Prostate gland (tissue), 2 donors: ENCODE measurements around the gene CELSR2. TPM values are rescaled to one million over a fixed set of nuclear protein-coding genes. Genes with fewer than 3 reads are reported as not detected.

Experiments used
- DNase-seq: peaks from one replicate; pipeline ENCODE4 v3.0.0-alpha.2; 2019; ENCODE audit warnings: low spot score
- H3K27ac ChIP-seq, 2 donors: fragments of 200-600 bp; sonication (generic); 2 replicates each; pipeline ENCODE4 v1.5.1; 2017 to 2019
- H3K27me3 ChIP-seq: fragments of 200-600 bp; sonication (generic); replicated peaks from 2 replicates; pipeline ENCODE4 v1.5.1; 2019; ENCODE audit not compliant: insufficient read depth
- H3K36me3 ChIP-seq, 2 donors: fragments of 200-600 bp; sonication (generic); 1 replicate in 1 of 2; 2 replicates in 1 of 2; pipeline versions ENCODE4 v1.5.1 to v1.8.1; 2017 to 2019
- H3K4me1 ChIP-seq: fragments of 200-600 bp; sonication (generic); replicated peaks from 2 replicates; pipeline ENCODE4 v1.5.1; 2019
- H3K4me3 ChIP-seq, 2 donors: fragments of 200-600 bp; sonication (generic); 2 replicates each; pipeline ENCODE4 v1.5.1; 2017 to 2019
- H3K9me3 ChIP-seq: fragments of 200-600 bp; sonication (generic); 2 replicates; pipeline ENCODE4 v1.5.1; 2017
- CTCF ChIP-seq, 4 experiments: fragments of 200-600 bp in 2 of 4; fragments of 450-650 bp in 2 of 4; sonication (generic) in 2 of 4; IDR thresholded peaks; 1 replicate in 3 of 4; 2 replicates in 1 of 4; pipeline ENCODE4 v1.5.1; 2016 to 2019; ENCODE audit warnings: antibody characterized with exemption in 4 of 4, mild to moderate bottlenecking in 2 of 4, moderate library complexity in 2 of 4
- POLR2A ChIP-seq: fragments of 450-650 bp; IDR thresholded peaks from one replicate; pipeline ENCODE4 v1.6.1; 2016; ENCODE audit warnings: antibody characterized with exemption, mild to moderate bottlenecking
- POLR2AphosphoS5 ChIP-seq: sonication (generic); formaldehyde crosslinking; IDR thresholded peaks from one replicate; pipeline ENCODE4 v1.6.1; 2017; ENCODE audit warnings: antibody characterized with exemption
- WGBS: methylation state at CpG from one replicate; pipeline ENCODE4 v1.1.5; 2018; 5-methylcytosine and 5-hydroxymethylcytosine counted together
- intact Hi-C: fragments of 100-400 bp; cut with DNase I; formaldehyde crosslinking; loops from one replicate; pipeline ENCODE4 v1.14.2; 2022
- total RNA-seq, 2 donors: library from RNA; depleted of rRNA; stranded (reverse); fragments of >200 nt; gene quantifications; one replicate each; pipeline ENCODE4 v1.1.0, GENCODE V29; 2016

Gene CELSR2
- total RNA-seq, 2 donors from 2014 or later = 18.8 to 118 TPM

GRCh38 chr1:109229531-109230127 lies 19.7 kb upstream of the CELSR2 start:
- H3K9me3 ChIP-seq = no peaks in the 10 kb centered on the region
- H3K27ac ChIP-seq = no peak overlapping the region
- no peaks in the 10 kb centered on the region for H3K4me1 ChIP-seq
- DNase-seq = no peak
- 70% methylated on average over 13 of the region's 13 CpGs for WGBS
- H3K27me3 ChIP-seq = no peaks in the 10 kb centered on the region
- intact Hi-C loops = no loop called here
- no peak overlapping the region for H3K4me3 ChIP-seq
- H3K36me3 ChIP-seq = peaks cover 7 to 18% of the 10 kb centered on the region in 2 donors
- no peak for TF ChIP-seq CTCF (IDR thresholded peaks at IDR 0.05)
- no peak for TF ChIP-seq POLR2A
- no peak for TF ChIP-seq POLR2AphosphoS5

- H3K27ac ChIP-seq = no peak overlapping the region
- peaks cover 10 to 28% of the 10 kb centered on the region in 2 donors for H3K36me3 ChIP-seq
- no peaks in the 10 kb centered on the region for H3K4me1 ChIP-seq
- H3K27me3 ChIP-seq = no peaks in the 10 kb centered on the region
- intact Hi-C loops = no loop called here
- no peaks in the 10 kb centered on the region for H3K9me3 ChIP-seq
- no peak for TF ChIP-seq POLR2A
- no peak for TF ChIP-seq POLR2AphosphoS5
- no peak for TF ChIP-seq CTCF (IDR thresholded peaks at IDR 0.05)
- DNase-seq = no peak
- no peak overlapping the region for H3K4me3 ChIP-seq
- 87% methylated on average over 3 of the region's 3 CpGs for WGBS
Observed at GRCh38 chr1:109231066-109231465, 18.3 kb upstream of the CELSR2 start.

GRCh38 chr1:109235137-109235536 lies 14.2 kb upstream of the CELSR2 start:
- H3K36me3 ChIP-seq = peaks cover 6 to 17% of the 10 kb centered on the region in 2 donors

GRCh38 chr1:109237512-109237911 lies 11.8 kb upstream of the CELSR2 start:
- Histone ChIP-seq H3K9me3 (no peaks in the 10 kb centered on the region), H3K36me3 (peaks cover 6 to 10% of the 10 kb centered on the region in 2 donors), H3K4me3 (no peak overlapping the region), H3K4me1 (no peaks in the 10 kb centered on the region), H3K27ac (no peak overlapping the region), H3K27me3 (no peaks in the 10 kb centered on the region)
- TF ChIP-seq CTCF (IDR thresholded peaks at IDR 0.05) = no peak
- 90% methylated on average over 3 of the region's 3 CpGs for WGBS
- no peak for DNase-seq
- intact Hi-C loops = no loop called here

More at GRCh38 chr1:109235137-109235536, 14.2 kb upstream of the CELSR2 start:
- no peak for DNase-seq
- intact Hi-C loops = no loop called here
- no peaks in the 10 kb centered on the region for H3K27me3 ChIP-seq
- WGBS = 98% methylated on average over 7 of the region's 7 CpGs
- no peaks in the 10 kb centered on the region for H3K9me3 ChIP-seq
- H3K27ac ChIP-seq = no peak overlapping the region
- no peak for TF ChIP-seq POLR2A
- no peak for TF ChIP-seq CTCF (IDR thresholded peaks at IDR 0.05)
- no peak for TF ChIP-seq POLR2AphosphoS5
- no peak overlapping the region for H3K4me3 ChIP-seq
- H3K4me1 ChIP-seq = no peaks in the 10 kb centered on the region

GRCh38 chr1:109238382-109238781 lies 11.0 kb upstream of the CELSR2 start:
- intact Hi-C loops = no loop called here
- 75% methylated on average over 2 of the region's 2 CpGs for WGBS
- H3K27me3 ChIP-seq = no peaks in the 10 kb centered on the region
- H3K4me3 ChIP-seq = no peak overlapping the region
- H3K4me1 ChIP-seq = no peaks in the 10 kb centered on the region
- TF ChIP-seq CTCF (IDR thresholded peaks at IDR 0.05) = no peak
- no peak for TF ChIP-seq POLR2AphosphoS5
- no peak for TF ChIP-seq POLR2A
- DNase-seq = no peak
- no peak overlapping the region for H3K27ac ChIP-seq
- H3K36me3 ChIP-seq = peaks cover 6 to 10% of the 10 kb centered on the region in 2 donors
- H3K9me3 ChIP-seq = no peaks in the 10 kb centered on the region
